HG03439 (cell line): ENCODE results near the gene AEN.
A peak's percentile ranks its signal among the peaks of the same experiment; 100 is the strongest.

ENCODE experiments used
- ATAC-seq: cut with Tn5 transposase; IDR thresholded peaks from one replicate; pipeline ENCODE4 v1.9.1; 2021; ENCODE audit warnings: mild to moderate bottlenecking, moderate library complexity; ENCODE audit not compliant: unreplicated experiment

Gene AEN

DNA sequence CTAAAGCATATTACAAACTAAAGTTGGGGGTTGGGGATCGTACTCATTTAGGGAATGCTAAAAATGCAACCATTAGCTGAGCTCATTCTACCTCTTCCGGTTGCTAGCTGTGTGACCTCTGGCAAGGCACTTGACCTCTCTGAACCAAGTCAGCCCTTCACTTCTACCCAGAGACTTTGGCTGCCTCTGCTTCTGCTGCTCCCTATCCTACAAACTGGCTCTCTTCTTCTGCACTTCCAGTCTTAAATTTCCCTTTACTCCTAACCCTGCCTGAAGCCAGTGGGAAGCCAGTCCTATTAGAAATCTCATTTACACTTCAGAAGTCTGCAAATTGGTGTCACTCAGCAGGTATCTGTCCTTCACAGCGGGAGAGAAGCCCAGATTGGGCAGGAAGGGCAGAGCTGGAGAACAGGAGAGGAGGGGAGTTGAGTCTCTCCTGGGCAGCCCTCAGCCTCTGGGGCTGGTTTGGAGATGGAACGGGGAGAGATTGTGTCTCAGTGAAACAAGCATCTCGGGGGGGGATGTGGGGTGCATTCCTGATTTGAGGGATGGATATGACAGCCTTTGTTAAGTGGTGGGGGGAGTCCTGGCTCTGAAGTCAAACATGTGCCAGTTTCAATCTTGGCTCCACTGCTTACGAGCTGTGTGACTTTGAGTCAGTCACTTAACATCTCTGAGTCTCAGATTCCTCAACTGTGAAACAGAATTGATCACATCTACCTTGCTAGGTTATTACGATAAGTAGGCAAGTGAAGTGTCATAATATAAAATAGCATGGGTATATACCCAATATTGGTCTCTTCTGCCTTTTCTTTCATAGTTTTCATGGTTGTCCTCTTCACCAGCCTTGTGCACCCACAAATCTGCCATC is 7.8 kb upstream of the AEN start:
- no peak for ATAC-seq

GRCh38 chr15:88615303-88616107 is 5.6 kb upstream of the AEN start:
- no peak for ATAC-seq

DNA sequence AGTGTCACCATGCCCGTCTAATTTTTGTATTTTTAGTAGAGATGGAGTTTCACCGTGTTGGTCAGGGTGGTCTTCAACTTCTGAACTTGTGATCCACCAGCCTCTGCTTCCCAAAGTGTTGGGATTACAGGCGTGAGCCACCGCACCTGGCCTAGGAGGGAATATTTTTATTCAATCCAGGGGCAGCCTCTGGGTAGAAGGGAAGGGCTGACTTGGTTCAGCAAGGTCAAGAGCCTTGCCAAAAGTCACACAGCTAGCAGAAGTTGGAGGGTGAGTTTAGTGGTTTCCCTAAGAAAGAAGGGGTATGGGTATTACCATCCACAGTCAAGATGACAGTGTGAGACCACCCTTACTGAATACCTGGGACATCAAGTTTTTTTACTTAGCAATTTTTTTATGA is 4.9 kb upstream of the AEN start:
- ATAC-seq: no peak

- ATAC-seq: no peak
These were observed 4.0 kb upstream of the AEN start for GRCh38 chr15:88617031-88617722.

- no peak for ATAC-seq
These were observed 3.4 kb upstream of the AEN start for GRCh38 chr15:88617790-88618189.

DNA sequence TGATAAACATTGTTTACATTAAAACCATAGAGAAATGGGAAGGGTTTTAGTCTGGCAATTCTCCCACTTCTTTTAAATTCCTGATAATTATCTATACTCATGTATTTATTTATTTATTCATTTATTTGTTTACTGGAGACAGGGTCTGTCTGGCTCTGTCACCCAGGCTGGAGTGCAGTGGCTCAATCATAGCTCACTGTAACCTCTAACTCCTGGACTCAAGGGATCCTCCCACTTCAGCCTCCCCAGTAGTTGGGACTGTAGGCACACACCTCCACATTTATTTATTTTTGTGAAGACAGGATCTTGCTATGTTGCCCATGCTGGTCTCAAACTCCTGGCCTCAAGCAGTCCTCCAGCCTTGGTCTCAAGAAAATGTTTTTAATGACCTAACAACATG is 2.5 kb upstream of the AEN start:
- ATAC-seq: no peak

DNA sequence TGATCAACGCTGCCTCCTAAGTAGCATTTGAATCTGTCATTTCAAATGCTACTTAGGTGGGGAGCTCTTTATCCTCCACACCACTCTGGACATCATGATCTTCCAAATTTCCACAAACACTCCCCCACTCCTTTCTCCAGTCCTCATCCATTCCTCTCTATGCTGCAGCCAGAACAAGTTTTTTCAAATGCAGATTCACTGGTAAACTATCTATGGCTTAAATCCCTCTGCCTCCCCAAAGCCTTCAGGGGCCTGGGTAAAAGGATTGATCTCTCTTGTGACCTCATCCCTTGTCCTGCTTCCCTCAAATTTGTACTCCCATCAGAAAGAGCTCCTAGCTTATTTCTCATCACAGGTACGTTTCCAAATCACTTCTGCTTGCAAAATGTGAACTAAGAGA is 1.3 kb upstream of the AEN start:
- no peak for ATAC-seq

- ATAC-seq: no peak
These were observed 857 bp downstream of the AEN start for GRCh38 chr15:88621789-88622604.

GRCh38 chr15:88622605-88622975 is 1.4 kb downstream of the AEN start:
- ATAC-seq: no peak

GRCh38 chr15:88623061-88623460 is 1.9 kb downstream of the AEN start:
- no peak for ATAC-seq

- ATAC-seq: no peak
These were observed 2.5 kb downstream of the AEN start for GRCh38 chr15:88623632-88624031.

- peak; percentile 35 for ATAC-seq
These were observed 3.2 kb downstream of the AEN start for GRCh38 chr15:88624156-88624970.

- no peak for ATAC-seq
These were observed 3.9 kb downstream of the AEN start for GRCh38 chr15:88624971-88625490.

DNA sequence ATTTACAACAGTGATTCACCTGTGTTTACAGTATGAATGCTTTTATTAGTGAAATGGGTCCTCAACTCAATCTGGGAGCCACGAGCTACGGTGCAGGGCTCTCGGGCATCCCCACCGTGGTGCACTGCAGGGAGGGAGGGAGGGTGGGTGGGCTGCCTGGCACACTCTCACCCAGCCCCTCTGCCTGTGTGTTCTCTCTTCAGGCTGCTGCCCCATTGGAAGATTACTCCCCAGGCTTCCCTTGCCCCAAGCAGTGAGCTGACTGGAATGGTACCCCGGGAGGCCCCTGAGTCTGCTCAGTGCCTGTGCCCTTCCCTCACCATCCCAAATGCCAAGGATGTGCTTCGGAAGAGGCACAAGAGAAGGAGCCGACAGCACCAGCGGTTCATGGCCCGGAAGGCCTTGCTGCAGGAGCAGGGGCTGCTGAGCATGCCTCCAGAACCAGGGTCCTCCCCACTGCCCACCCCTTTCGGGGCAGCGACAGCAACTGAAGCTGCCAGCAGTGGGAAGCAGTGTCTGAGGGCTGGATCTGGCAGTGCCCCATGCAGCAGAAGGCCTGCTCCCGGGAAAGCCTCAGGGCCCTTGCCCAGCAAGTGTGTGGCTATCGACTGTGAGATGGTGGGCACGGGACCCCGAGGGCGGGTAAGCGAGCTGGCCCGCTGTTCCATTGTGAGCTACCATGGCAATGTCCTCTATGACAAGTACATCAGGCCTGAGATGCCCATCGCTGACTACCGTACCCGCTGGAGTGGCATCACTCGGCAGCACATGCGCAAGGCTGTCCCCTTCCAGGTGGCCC is 5.0 kb downstream of the AEN start:
- ATAC-seq: no peak

GRCh38 chr15:88627463-88627862 is 6.3 kb downstream of the AEN start:
- no peak for ATAC-seq

- no peak for ATAC-seq
These were observed 7.0 kb downstream of the AEN start for GRCh38 chr15:88628018-88628654.

DNA sequence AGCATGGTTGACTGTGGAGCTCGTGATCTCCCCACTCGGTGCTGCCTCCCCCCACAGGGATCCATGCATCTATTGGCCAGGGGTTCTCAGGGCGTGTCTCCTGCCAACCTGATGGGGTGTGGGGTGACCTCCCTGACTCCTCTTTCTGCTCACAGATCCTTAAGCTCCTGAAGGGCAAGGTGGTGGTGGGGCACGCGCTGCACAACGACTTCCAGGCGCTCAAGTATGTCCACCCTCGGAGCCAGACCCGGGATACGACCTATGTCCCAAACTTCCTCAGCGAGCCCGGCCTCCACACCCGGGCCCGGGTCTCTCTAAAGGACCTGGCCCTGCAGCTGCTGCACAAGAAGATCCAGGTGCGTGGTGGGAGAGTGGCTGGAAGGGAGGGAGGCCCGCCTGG is 7.9 kb downstream of the AEN start:
- ATAC-seq: no peak

GRCh38 chr15:88630141-88630721 is 9.1 kb downstream of the AEN start:
- ATAC-seq: no peak
